ENCODE data around the gene KCNG2. TPM values are rescaled to one million over a fixed set of nuclear protein-coding genes. Genes with fewer than 3 reads are reported as not detected.

Gene KCNG2
- total RNA-seq, 2 donors from 2014 or later, result 1.5 TPM; not detected in 1

DNA sequence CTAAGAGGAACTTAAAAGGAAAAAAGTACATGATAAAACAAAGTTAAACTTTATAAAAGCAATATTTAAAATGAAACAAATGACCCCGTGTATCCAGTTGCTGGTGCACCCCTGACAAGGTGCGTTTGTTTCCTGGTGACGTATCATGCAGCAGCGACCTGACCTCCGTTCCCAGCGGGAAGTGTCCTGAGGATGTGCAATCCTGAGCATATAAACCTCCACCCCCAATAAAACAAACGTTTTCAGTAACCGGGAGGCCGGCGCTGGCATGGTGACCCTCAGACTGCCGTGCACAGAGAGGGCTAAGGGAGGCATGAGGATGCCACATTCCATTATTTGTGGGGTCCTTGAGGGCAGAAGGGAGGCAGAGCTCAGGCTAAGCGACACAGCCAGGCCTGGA, 138.9 kb downstream of the KCNG2 start:
- no peak for DNase-seq (ENCODE audit: low spot score)
- Histone ChIP-seq H3K27me3 (replicated peaks; ENCODE audit: insufficient read depth) (no peaks in the 10 kb centered on the region), H3K4me1 (ENCODE audit: control insufficient read depth in 1 of 2, low read depth in 2 of 2) (no peaks in the 10 kb centered on the region), H3K4me3 (no peak overlapping the region), H3K27ac (no peak overlapping the region), H3K36me3 (peaks cover 8% of the 10 kb centered on the region), H3K9me3 (peaks cover 5% of the 10 kb centered on the region)
- ATAC-seq (ENCODE audit: insufficient number of reproducible peaks, low FRiP score, low read depth), result no peak
- TF ChIP-seq, protein P1, sequence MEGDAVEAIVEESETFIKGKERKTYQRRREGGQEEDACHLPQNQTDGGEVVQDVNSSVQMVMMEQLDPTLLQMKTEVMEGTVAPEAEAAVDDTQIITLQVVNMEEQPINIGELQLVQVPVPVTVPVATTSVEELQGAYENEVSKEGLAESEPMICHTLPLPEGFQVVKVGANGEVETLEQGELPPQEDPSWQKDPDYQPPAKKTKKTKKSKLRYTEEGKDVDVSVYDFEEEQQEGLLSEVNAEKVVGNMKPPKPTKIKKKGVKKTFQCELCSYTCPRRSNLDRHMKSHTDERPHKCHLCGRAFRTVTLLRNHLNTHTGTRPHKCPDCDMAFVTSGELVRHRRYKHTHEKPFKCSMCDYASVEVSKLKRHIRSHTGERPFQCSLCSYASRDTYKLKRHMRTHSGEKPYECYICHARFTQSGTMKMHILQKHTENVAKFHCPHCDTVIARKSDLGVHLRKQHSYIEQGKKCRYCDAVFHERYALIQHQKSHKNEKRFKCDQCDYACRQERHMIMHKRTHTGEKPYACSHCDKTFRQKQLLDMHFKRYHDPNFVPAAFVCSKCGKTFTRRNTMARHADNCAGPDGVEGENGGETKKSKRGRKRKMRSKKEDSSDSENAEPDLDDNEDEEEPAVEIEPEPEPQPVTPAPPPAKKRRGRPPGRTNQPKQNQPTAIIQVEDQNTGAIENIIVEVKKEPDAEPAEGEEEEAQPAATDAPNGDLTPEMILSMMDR (IDR thresholded peaks at IDR 0.05), result no peak

DNA sequence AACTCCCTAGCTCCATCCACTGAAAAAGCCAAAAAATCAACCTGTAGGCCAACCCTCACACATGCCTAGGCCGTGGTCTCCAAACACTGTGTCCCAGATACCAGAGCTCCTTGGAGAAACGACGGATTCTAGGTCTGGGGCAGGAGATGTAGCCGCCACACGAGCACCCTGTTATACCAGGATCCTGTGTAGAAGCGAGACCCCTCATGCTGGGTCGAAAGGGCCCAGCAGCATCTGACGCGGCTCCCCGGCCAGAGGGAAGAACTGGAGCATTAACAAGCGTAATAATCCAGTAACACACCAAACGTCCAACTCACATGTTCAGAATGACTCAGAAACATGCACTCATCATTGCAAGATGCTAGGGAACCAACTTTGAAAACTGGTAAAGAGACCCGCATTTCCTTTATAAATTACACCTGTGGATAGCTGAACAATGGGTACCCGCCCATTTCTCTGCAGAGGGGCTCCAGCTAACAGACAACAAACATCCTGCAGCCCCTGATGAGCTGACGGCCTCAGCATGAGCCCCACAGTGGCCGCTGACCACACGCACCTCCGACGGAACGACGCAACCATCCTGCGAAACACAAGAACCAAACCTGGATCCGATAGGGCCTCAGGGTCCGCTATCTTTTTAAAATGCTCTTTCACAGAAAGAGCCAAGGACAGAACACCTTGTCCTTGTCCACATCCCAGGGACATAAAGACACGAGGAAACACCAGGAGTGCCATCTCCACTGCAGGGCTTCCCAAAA, 139.5 kb downstream of the KCNG2 start:
- Histone ChIP-seq H3K4me1 (ENCODE audit: control insufficient read depth in 1 of 2, low read depth in 2 of 2) (no peaks in the 10 kb centered on the region), H3K9me3 (peaks cover 5% of the 10 kb centered on the region), H3K27me3 (replicated peaks; ENCODE audit: insufficient read depth) (no peaks in the 10 kb centered on the region), H3K4me3 (no peak overlapping the region), H3K27ac (no peak overlapping the region), H3K36me3 (peaks cover 13% of the 10 kb centered on the region)
- ATAC-seq (ENCODE audit: insufficient number of reproducible peaks, low FRiP score, low read depth), result no peak
- TF ChIP-seq, protein P1 (IDR thresholded peaks at IDR 0.05), result no peak
- no peak for DNase-seq (ENCODE audit: low spot score)

DNA sequence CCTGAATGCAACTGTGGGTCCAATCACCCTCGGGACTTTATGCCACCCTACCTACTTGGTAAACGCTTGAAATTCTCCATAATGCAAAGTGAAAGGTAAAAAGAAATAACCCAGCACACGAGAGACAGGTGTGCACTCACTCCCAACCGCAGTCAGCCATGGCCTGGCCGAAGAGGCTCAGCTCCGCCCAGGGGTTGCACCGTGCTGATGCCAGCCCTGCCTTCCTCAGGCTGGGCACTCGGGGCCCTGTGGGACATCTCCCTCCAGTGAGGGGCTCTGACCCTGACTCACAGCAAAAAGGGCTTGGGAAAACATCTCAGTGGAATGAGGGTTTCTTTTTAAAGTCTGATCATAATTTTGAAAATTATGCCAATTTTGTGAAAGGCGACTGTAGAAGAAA, 140.5 kb downstream of the KCNG2 start:
- no peak for ATAC-seq (ENCODE audit: insufficient number of reproducible peaks, low FRiP score, low read depth)
- Histone ChIP-seq H3K27ac (no peak overlapping the region), H3K36me3 (peaks cover 16% of the 10 kb centered on the region), H3K27me3 (replicated peaks; ENCODE audit: insufficient read depth) (no peaks in the 10 kb centered on the region), H3K9me3 (peaks cover under 1% of the 10 kb centered on the region), H3K4me1 (ENCODE audit: control insufficient read depth in 1 of 2, low read depth in 2 of 2) (no peaks in the 10 kb centered on the region), H3K4me3 (no peak overlapping the region)
- TF ChIP-seq, protein P1 (IDR thresholded peaks at IDR 0.05), result no peak
- DNase-seq (ENCODE audit: low spot score), result no peak

DNA sequence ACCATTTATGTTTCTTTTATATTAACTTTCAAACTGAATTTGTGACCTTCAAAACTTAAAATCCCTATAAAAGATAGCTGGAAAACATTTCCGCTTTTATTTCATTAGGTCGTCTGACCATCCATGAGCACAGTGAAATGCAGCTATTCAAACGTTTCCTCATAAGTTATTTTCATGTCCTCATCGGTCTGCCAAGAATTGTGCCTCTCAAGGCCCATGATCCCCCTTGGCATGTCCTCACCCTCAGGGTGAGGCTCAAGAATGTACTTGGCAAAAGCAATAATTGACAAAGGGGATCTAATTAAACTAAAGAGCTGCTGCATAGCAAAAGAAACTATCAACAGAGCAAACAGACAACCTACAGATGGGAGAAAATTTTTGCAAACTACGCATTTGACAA, 141.4 kb downstream of the KCNG2 start:
- TF ChIP-seq, protein P1 (IDR thresholded peaks at IDR 0.05), result no peak
- Histone ChIP-seq H3K27me3 (replicated peaks; ENCODE audit: insufficient read depth) (no peaks in the 10 kb centered on the region), H3K4me3 (no peak overlapping the region), H3K36me3 (peaks cover 16% of the 10 kb centered on the region), H3K4me1 (ENCODE audit: control insufficient read depth in 1 of 2, low read depth in 2 of 2) (no peaks in the 10 kb centered on the region), H3K27ac (no peak overlapping the region), H3K9me3 (no peaks in the 10 kb centered on the region)
- no peak for ATAC-seq (ENCODE audit: insufficient number of reproducible peaks, low FRiP score, low read depth)
- no peak for DNase-seq (ENCODE audit: low spot score)

DNA sequence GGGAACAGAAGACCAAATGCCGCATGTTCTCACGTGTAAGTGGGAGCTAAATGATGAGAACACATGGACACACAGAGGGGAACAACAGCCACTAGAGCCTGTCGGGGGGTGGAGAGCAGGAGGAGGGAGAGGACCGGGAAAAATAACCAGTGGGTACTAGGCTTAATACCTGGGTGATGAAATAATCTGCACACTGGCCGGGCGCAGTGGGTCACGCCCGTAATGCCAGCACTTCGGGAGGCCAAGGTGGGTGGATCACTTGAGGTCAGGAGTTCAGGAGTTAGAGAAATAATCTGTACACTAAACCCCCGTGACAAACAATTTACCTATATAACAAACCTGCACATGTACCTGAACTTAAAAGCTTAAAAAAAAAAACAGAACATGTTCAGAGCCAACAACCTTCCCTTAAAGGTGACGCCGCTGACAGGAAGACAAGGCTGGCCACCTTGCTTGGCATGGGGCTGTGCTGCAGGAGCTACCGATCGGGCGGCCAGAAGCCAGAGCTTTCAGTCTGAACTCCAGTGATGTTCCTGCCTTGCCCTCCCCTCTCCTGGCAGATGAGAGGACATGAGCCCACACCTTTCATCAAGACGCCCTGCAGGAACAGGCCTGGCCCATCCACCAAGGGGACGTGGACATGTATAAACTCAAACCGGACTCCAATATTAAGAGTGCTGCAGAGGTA, 142.5 kb downstream of the KCNG2 start:
- ATAC-seq (ENCODE audit: insufficient number of reproducible peaks, low FRiP score, low read depth) (no peak), DNase-seq (ENCODE audit: low spot score) (no peak)
- TF ChIP-seq, protein P1 (IDR thresholded peaks at IDR 0.05), result no peak
- Histone ChIP-seq H3K36me3 (peaks cover 16% of the 10 kb centered on the region), H3K4me1 (ENCODE audit: control insufficient read depth in 1 of 2, low read depth in 2 of 2) (peaks cover 0 to 3% of the 10 kb centered on the region in 2 donors), H3K9me3 (no peaks in the 10 kb centered on the region), H3K27me3 (replicated peaks; ENCODE audit: insufficient read depth) (no peaks in the 10 kb centered on the region), H3K27ac (no peak overlapping the region), H3K4me3 (no peak overlapping the region)

Data from thoracic aorta (tissue), 2 donors.